DND-41 (cell line): Measurements from ENCODE around the gene ATG13.

ENCODE experiments used
- ATAC-seq: fragments of 200-7000 bp; cut with Tn5 transposase; 3 replicates; pipeline ENCODE4 v1.9.1; 2021; ENCODE audit warnings: low read depth; ENCODE audit not compliant: insufficient read depth
- DNase-seq: peaks from one replicate; pipeline ENCODE4 v3.0.0-alpha.2; 2020
- H2AFZ ChIP-seq: 2 replicates; pipeline ENCODE4 v1.6.0; 2012; ENCODE audit warnings: low read depth, low read length
- H3K27ac ChIP-seq: 2 replicates; pipeline ENCODE4 v1.5.1; 2012; ENCODE audit warnings: low read length, inconsistent platforms
- H3K27me3 ChIP-seq: fragments of 200-600 bp; sonication (generic); 2 replicates; pipeline ENCODE4 v1.6.0; 2012; ENCODE audit warnings: low read length, mild to moderate bottlenecking, inconsistent platforms; ENCODE audit not compliant: insufficient read depth, poor library complexity
- H3K36me3 ChIP-seq: 2 replicates; pipeline ENCODE4 v1.5.1; 2012; ENCODE audit warnings: low read length, inconsistent platforms; ENCODE audit not compliant: insufficient read depth
- H3K4me1 ChIP-seq: 2 replicates; pipeline ENCODE4 v1.5.1; 2012; ENCODE audit warnings: mild to moderate bottlenecking, low read length; ENCODE audit not compliant: insufficient read depth
- H3K4me2 ChIP-seq: 2 replicates; pipeline ENCODE4 v1.6.0; 2012; ENCODE audit warnings: mild to moderate bottlenecking, moderate library complexity, low read length, inconsistent platforms; ENCODE audit not compliant: insufficient read depth
- H3K4me3 ChIP-seq, 2 experiments: fragments of 200-600 bp in 1 of 2; shearing (Covaris generic) in 1 of 2; 2 replicates each; pipeline ENCODE4 v1.5.1; 2012 to 2016; ENCODE audit warnings: inconsistent platforms in 2 of 2, low read length in 2 of 2, mild to moderate bottlenecking in 2 of 2, low read depth in 1 of 2, moderate library complexity in 1 of 2
- H3K79me2 ChIP-seq: 2 replicates; pipeline ENCODE4 v1.6.0; 2012; ENCODE audit warnings: low read length, inconsistent platforms; ENCODE audit not compliant: insufficient read depth
- H3K9ac ChIP-seq: 2 replicates; pipeline ENCODE4 v1.6.0; 2012; ENCODE audit warnings: low read depth, mild to moderate bottlenecking, inconsistent platforms, low read length, moderate library complexity
- H3K9me3 ChIP-seq: 2 replicates; pipeline ENCODE4 v1.5.1; 2012; ENCODE audit warnings: low read length, moderate library complexity, mild to moderate bottlenecking, inconsistent platforms; ENCODE audit not compliant: insufficient read depth, severe bottlenecking
- H4K20me1 ChIP-seq: 2 replicates; pipeline ENCODE4 v1.6.0; 2012; ENCODE audit warnings: low read length; ENCODE audit not compliant: insufficient read depth
- CTCF ChIP-seq: IDR thresholded peaks from 2 replicates; pipeline ENCODE4 v1.5.1; 2012; ENCODE audit warnings: borderline replicate concordance, low read length, moderate library complexity, mild to moderate bottlenecking; ENCODE audit not compliant: poor library complexity, severe bottlenecking; ENCODE audit errors: extremely low read depth
- EZH2 ChIP-seq: IDR thresholded peaks from 3 replicates; pipeline ENCODE4 v1.6.1; 2012; ENCODE audit warnings: borderline replicate concordance, low read depth, mild to moderate bottlenecking, moderate library complexity, low read length, inconsistent platforms; ENCODE audit not compliant: severe bottlenecking

The ATG13 gene

GRCh38 chr11:46639197-46639839 lies 22.0 kb downstream of the ATG13 start:
- Histone ChIP-seq H3K27me3 (no peaks in the 10 kb centered on the region), H3K9ac (no peak overlapping the region), H3K36me3 (peaks cover 40% of the 10 kb centered on the region), H3K27ac (no peak overlapping the region), H3K4me3 (no peak overlapping the region), H3K4me1 (no peaks in the 10 kb centered on the region), H4K20me1 (0 out of 2 replicates have a peak, but pooled peaks cover 4% of the 10 kb centered on the region), H3K9me3 (no peaks in the 10 kb centered on the region), H3K79me2 (peaks cover 25% of the 10 kb centered on the region), H2AFZ (no peak overlapping the region), H3K4me2 (no peak overlapping the region)
- no peak for TF ChIP-seq EZH2
- no peak for TF ChIP-seq CTCF
- ATAC-seq (no peak), DNase-seq (no peak)

- Histone ChIP-seq H3K4me1 (no peaks in the 10 kb centered on the region), H4K20me1 (0 out of 2 replicates have a peak, but pooled peaks cover 4% of the 10 kb centered on the region), H3K27me3 (no peaks in the 10 kb centered on the region), H3K4me3 (no peak overlapping the region), H3K9ac (no peak overlapping the region), H3K79me2 (peaks cover 25% of the 10 kb centered on the region), H3K27ac (no peak overlapping the region), H3K9me3 (no peaks in the 10 kb centered on the region), H2AFZ (no peak overlapping the region), H3K36me3 (peaks cover 49% of the 10 kb centered on the region), H3K4me2 (no peak overlapping the region)
- TF ChIP-seq CTCF (no peak), EZH2 (no peak)
- no peak for DNase-seq
- no peak for ATAC-seq
Observed at GRCh38 chr11:46640036-46640788, 22.9 kb downstream of the ATG13 start.

GRCh38 chr11:46641639-46642038 lies 24.3 kb downstream of the ATG13 start:
- H3K27me3 ChIP-seq = no peaks in the 10 kb centered on the region
- TF ChIP-seq CTCF (no peak), EZH2 (no peak)
- H3K4me2 ChIP-seq = no peak overlapping the region
- DNase-seq = no peak
- peaks cover 58% of the 10 kb centered on the region for H3K36me3 ChIP-seq
- H4K20me1 ChIP-seq = 0 out of 2 replicates have a peak, but pooled peaks cover 4% of the 10 kb centered on the region
- no peak overlapping the region for H3K4me3 ChIP-seq
- no peak overlapping the region for H2AFZ ChIP-seq
- H3K9me3 ChIP-seq = no peaks in the 10 kb centered on the region
- no peak for ATAC-seq
- peaks cover 19% of the 10 kb centered on the region for H3K79me2 ChIP-seq
- no peak overlapping the region for H3K27ac ChIP-seq
- no peak overlapping the region for H3K9ac ChIP-seq
- H3K4me1 ChIP-seq = no peaks in the 10 kb centered on the region
